NCI-H82 treated with DMSO at 0.1 percent for 48 hours (cell line): ENCODE data around the gene OLAH.
"Not testable (repeated sequence)": the region's sequence is repeated elsewhere in the genome, so short reads cannot be mapped to it uniquely, and the experiment has no call there.

Experiments used
- DNase-seq: peaks from one replicate; lab custom pipeline; 2025; ENCODE audit not compliant: unreplicated experiment; lab: John Stamatoyannopoulos, UW

The OLAH gene

DNA sequence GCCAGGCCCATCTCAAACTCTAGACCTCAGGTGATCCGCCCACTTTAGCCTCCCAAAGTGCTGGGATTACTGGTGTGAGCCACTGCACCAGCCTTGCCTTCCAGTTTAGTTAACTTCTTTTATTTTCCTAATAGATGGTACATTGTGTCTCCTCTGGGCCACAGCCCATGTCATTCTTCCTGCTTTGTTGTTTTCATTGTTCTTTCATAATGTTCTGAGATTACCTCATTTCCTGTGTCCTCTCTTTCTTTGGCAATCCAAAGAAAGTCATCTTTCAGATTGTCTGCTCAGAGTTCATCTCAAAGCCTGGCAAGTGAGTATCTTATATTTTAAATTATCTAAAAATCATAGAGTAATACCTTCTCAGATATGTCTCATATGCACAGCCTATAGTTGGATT lies at the start of gene OLAH:
Gene OLAH (plus strand): TSS at position 270 of the 400 bp plus-strand sequence. CDS start 3,346 bp downstream, outside the sequence.
- DNase-seq = no peak

DNA sequence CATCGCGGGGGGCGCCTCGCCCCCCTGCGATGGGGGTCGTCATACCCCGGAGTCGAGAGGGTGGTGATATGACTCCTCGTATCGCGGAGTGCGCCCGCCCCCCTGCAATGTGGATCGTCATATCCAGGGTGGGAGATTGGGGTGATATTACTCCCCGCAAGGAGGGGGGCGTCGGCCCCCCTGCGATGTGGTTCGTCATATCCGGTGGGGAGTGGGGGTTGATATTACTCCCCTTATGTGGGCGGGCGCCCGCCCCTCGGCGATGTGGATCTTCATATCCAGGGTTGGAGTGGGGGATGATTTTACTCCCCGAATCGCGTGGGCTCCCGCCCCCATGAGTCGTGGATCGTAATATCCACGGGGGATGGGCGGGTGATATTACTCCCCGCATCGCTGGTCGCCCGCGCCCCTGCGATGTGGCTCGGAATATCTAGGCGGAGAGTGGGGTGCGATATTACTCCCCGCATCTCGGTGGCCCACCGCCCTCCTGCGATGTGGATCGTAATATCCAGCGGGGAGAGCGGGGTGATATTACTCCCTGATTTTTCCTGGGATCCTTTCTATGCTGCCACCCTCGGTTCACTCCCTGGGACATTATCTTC lies 47.7 kb upstream of the OLAH start:
- DNase-seq = no peak

DNA sequence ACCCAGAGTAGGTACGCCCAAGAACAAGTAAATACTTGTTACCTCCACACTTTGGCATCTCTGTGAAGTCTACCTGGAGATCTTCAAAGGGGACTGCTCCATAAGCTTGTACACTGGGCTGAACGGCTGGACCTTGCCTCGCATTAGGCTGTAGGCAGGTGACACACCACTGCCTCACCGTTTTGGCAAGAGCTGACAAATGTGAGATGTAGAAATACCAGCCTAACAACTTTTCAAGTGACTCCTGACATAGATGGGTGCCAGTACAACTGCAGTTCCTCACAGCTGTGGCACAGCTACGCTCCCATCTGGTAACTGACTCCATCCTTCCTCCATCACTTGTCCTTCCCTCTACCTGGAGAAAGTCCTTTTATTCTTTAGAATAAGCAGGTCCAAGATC lies 30.2 kb upstream of the OLAH start:
- DNase-seq = not testable (repeated sequence)

DNA sequence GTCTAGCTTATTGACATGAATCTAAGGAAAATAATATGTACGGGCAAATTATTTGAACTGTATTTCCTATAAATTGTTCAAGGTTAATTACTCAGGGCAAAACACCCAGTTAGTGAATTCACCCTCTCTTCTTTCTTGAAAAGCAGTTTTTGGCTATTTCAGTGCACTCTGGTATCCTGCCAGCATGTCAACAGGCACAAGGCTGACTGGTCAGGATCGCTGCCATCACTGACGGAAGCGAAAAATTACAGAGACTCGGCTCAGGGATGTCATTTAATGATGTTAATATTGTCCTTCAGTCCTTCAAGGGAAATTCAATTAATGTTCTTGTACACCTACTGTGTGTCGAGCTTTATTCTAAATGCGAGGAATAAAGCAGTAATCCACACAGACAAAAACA lies 28.3 kb upstream of the OLAH start:
- DNase-seq = no peak

DNA sequence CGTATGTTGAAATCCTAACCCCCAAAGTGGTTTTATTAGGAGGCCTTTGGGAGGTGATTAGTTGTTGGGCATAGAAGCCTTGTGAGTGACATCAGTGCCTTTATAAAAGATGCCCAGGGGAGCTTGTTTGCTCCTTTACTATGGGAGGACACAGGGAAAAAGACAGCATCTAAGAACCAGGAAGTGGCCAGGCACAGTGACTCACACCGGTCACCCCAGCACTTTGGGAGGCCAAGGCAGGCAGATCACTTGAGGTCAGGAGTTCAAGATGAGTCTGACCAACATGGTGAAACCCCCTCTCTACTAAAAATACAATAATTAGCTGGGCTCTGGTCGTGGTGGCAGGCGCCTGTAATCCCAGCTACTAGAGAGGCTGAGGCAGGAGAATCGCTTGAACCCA lies 22.8 kb upstream of the OLAH start:
- DNase-seq = not testable (repeated sequence)

DNA sequence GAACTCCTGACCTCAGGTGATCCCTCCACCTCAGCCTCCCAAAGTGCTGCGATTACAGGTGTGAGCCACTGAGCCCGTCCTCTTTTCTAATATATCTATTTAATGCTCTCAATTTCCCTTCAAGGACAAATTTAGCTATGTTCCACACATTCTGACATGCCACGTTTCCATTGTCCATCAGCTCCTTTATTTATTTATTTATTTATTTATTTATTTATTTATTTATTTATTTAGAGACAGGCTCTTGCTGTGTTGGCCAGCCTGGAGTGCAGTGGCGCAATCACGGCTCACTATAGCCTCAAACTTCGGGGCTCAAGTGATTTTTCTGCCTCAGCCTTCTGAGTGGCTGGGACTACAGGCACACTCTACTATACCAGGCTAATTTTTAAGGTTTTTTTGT lies 20.7 kb upstream of the OLAH start:
- DNase-seq = not testable (repeated sequence)

DNA sequence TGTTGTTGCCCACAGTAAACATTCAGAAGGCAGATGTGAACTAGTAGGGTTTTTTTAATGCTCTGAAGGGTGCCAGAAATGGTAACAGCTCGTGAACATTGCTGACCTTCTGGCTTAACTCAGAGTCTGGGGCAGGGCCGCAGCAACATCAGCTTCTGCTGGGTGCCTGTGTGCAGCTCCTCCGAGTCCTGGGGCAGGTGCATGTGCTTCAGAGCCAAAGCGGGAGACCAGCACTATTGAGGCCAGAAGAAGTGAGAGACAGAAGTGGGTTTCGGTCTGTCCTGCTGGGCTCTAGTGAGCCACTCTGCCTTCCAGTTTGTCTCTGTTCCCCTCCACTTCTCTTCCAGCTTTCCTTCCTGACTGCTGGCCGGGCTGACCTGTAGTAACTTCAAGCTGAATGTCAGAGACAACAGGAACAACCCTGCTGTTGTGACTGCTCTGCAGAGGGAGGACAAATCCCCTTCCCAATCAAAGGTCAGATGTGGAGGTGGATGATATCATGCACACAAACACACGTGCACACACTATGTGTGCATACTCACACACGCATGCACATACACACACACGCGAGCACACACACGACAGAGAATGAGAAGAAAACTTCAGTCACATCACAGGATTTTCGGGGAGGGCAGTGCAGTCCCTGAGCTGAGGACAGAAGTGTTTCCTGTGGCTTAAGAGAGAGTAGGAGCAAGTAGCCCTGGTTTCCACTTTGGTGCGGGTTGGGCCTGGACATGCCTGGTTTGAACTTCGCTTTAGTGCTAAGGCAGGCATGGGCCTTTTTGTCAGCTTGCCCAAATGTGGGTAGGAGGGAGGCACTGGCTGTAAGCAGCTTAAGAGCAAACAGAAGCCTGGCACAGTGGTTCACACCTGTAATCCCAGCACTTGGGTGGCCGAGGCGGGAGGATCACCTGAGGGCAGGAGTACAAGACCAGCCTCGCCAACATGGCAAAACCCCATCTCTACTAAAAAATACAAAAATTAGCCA lies 19.4 kb upstream of the OLAH start:
- not testable (repeated sequence) for DNase-seq

DNA sequence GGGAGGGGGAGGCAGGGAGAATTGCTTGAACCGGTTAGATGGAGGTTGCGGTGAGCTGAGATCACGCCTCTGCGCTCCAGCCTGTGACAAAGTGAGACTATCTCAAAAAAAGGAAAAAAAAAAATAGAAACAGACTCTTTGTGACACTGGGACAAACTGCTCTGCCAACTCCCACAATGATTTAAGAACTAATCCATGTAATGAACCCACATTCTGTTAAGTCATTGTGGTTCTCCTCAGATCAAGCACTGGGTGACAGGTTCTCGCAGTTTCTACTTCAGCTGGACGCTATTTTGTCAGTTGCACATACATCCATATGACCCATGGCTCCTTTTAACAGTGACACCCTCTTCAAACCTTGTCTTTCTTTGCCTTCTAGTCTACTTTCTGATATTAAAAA lies 18.7 kb upstream of the OLAH start:
- DNase-seq = not testable (repeated sequence)

DNA sequence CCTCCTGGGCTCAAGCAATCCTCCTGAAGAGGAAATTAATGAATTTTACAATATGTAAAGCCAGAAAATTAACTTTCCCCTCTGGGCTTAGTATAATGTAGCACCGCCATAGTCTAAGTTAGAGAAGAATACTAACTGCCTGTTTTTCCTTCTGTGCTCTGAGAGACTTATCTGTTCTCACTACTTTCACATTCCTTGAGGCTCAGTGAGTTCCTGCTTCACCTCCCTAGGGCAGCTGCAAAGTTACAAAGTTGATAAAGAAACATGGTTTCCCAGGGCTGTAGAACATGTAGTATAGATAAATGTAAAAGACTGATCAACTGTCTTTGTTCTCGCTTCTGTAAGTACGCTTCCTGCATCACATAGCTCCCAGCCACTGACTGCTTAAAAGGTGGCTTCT lies 16.0 kb upstream of the OLAH start:
- DNase-seq = no peak

DNA sequence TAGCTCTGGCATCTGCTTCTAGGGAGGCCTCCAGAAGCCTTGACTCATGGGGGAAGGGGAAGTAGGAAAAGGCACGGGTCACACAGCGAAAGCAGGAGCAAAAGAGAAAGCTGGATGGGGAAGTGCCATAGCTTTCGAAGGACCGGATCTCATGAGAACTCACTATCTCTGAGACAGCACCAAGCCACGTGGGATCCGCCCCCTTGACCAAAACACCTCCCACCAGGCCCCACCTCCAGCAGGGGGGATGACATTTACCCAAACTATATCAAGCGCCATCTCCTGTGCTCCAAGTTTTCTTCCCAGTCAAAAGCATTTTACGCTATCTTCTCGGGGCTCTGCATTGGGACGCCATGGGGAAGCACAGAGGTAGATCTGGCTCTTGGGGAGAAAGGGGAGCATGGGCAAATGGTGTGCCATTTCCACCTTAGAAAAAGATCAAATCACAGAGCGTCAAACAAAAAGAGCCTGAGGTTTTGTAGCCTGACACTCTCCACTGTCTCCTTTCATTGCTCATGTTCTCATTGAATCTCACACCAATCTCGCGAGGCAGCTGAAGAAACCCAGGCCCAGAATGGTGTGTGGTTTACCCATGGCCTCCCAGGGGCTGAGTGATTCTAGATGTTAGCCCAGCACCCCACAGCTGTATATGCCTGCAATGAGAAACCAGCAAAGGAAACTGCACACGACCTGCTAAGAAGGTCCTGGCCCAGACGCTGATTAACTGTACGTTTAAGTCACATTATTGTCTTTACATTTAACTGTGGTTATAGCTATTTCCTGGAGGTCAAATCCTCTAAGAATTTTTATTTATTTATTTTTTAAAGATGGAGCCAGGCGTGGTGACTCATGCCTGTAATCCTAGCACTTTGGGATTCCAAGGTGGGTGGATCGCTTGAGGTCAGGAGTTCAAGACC lies 8.1 kb upstream of the OLAH start:
- no peak for DNase-seq

DNA sequence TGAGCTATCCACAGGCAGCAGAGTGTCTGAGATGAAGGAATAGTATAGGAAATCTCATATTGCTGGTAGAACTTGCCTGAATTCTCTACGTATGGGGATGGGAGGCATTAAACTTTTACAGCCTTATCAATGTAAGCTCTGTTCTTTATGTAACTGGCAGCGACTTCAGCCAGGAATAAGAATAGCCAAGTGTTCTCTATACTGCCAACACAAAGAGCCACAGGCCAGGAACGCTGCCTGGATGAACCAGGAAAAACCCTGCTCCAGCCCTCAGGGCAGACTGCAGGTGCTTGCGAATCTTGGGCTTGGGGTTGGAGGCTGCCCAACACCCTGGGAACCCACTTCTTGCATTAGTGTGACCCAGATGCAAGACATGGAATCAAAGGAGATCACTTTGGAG lies 6.1 kb upstream of the OLAH start:
- no peak for DNase-seq

DNA sequence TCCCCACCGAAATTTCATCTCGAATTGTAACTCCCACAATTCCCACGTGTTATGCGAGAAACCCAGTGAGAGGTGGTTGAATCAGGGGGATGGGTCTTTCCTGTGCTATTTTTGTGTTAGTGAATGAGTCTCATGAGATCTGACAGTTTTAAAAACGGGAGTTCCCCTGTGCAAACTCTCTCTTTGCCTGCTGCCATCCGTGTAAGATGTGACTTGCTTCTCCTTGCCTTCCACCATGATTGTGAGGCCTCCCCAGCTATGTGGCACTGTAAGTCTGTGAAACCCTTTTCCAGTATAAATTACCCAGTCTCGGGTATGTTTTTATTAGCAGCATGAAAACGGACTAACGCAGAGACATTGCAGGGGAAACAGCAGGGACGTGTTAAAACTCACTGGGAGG lies 5.3 kb upstream of the OLAH start:
- no peak for DNase-seq

DNA sequence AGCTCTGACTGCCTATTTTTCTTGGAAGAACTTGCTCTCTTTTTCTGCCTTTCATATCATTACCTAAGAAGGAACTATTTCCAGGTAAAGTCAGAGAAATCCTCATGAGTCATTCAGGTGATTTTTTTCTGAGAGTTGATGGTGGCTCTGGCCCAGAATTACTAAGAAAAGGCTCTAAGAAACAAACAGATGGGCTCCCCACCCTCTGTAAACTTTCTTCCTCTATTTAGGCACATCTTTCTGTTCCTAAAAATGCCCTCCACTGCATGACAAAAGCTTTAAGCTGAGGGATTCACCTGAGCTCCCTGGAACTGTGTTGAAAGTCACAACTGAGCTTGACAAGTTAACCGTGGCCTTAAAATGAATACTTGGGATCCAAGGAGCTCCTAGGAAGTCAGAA lies 1.6 kb downstream of the OLAH start:
- no peak for DNase-seq

DNA sequence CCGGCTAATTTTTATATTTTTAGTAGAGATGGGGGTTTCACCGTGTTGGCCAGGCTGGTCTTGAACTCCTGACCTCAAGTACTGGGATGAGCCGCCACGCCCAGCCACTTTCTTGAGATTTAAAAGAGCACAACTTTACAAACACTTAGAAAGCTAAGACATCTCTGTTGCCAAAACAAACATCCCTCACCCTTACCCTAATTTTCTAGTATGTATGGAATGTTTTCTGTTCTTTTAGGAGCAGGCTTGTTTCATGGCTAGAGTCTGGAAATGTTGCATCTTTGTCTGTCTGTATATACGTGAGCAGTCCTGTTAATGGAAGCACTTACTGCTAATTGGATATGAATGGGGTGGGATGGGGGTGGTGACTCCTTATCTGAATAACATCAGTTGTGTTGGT lies 2.9 kb downstream of the OLAH start:
- no peak for DNase-seq

DNA sequence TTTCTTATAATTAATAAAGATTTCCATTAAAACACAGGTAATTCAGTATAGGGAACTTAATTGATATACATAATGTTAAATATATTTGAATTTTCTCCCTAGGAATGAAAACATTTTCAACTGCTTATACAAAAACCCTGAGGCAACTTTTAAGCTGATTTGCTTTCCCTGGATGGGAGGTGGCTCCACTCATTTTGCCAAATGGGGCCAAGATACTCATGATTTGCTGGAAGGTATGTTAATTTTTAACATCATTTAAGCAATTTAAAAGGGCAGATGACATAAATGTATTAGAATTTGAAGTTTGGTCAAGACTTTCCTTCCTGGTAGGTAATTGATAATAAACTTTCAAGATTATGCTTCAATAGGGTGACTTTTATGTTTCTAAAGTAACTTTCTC lies 5.8 kb downstream of the OLAH start:
- no peak for DNase-seq

DNA sequence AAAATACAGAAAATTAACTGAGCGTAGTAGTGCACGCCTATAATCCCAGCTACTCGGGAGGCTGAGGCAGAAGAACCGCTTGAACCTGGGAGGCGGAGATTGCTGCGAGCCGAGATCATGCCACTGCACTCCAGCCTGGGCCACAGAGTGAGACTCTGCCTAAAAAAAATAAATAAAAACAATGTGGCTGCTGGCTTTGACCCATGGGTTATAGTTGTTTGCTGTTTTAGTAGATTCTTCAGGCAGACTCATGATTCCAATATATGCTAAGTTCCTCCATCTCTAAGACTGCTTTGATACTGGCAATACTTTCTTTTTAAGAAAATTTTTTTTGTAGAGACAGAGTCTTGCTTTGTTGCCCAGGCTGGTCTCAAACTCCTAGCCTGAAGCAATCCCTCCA lies 8.4 kb downstream of the OLAH start:
- DNase-seq = no peak

DNA sequence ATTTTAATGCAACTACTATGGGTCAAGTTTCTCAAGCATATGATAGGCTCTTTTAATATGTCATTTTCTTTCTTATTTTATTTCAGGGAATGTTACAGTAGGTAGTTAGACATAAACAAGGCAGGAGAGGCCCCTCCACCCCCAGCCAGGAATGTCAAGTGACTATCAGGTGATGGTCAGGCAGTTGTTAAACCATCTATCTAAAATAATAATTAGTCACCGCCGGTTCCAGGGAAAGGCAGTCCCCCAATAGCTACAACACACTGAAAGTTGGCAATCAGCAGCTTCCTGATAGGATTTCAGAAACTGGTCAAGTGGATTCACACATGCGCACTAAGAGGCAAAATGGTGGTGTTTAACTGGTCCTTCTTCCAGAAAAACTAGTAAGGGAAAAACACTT lies 9.3 kb downstream of the OLAH start:
- DNase-seq = no peak

DNA sequence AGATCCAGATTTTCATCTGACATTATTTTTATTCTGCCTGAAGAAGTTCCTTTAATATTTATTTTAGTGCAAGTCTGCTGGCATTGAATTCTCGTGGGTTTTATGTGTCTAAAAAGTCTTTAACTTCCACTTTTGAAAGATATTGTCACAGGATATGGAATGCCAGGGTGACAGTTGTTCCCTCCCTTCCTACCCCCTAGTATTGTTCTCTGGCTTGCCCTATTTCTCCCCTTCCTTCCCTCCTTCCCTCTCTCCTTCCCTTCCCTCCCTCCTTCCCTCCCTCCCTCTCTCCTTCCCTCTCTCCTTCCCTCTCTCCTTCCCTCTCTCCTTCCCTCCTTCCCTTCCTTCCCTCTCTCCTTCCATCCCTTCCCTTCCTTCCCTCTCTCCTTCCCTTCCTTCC lies 14.9 kb downstream of the OLAH start:
- DNase-seq = no peak

DNA sequence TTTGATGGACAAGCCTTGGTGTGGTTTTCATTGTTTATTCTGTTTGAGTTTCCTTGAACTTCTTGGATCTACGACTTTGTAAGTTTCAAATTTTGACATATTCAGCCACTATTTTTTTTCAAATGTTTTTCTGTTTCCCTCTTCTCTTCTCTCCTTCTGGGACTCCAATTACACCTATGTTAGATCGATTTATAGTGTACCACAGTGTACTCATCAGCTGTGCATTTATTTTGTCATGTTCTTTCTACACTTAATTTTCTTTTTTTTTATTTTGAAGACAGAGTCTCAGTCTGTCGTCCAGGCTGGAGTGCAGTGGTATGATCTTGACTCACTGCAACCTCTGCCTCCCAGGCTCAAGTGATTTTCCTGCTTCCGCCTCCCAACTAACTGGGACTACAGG lies 16.2 kb downstream of the OLAH start:
- no peak for DNase-seq

DNA sequence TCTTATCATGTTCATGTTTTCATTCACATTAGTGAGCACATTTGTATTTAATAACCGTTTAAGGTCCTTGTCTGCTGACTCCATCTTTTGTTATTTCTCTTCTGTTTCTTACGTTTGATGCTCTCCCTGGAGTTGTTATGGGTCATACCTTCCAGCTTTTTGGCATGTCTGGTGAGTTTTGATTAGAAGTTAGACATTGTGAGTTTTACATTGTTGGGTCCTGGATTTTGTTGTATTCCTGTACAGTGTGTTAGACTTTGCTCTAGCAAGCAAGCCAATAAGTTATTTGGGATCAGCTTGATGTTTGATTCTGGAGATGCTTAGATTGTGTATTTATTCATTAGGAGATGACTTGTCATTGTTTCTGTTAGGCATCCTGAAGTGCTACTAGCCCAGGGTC lies 16.9 kb downstream of the OLAH start:
- DNase-seq = no peak

DNA sequence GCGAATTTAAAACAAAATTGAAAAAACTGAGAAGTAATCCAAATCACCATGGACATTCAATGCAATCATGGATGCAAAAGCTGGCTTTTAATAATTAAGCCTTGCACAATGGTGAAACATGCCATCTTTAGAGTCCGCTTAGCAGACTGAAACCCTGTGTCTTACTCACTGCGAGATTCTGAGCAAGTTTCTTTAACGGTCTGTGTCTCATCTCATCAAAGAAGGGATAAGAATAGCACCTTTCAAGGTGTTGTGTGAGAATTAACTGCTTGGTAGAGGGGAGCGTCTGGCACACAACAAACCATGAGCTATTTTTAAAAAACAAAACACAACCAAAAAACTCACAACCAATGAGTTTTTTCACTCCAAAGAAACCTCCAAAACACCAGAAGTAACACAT lies 23.4 kb downstream of the OLAH start:
- DNase-seq = no peak
